CD4-positive, alpha-beta T cell (primary cell): ENCODE data around the gene BRD3OS. TPM values are rescaled to one million over a fixed set of nuclear protein-coding genes. Genes with fewer than 3 reads are reported as not detected.

Experiments
- ATAC-seq: fragments of 200-7000 bp; cut with Tn5 transposase; one replicate; pipeline ENCODE4 v1.10.0; 2022; ENCODE audit warnings: mild to moderate bottlenecking; ENCODE audit not compliant: poor library complexity
- CTCF ChIA-PET: fragments of 350-600 bp; sonication (Branson Sonifier 250); formaldehyde crosslinking; loops from one replicate; lab custom pipeline; 2021; ENCODE audit warnings: antibody characterized with exemption, inconsistent platforms; lab: Charles Lee
- POLR2A ChIA-PET: fragments of 350-600 bp; sonication (Branson Sonifier 250); formaldehyde crosslinking; loops from one replicate; lab custom pipeline; 2021; ENCODE audit warnings: antibody characterized with exemption, inconsistent platforms; lab: Charles Lee
- DNase-seq, 14 experiments: peaks; one replicate each; pipeline ENCODE4 v3.0.0-alpha.2; 2013 to 2020; ENCODE audit warnings: mixed read lengths in 2 of 14
- H3K27ac ChIP-seq, 2 donors: one replicate each; pipeline versions ENCODE4 v1.5.1 to v1.7.0; 2013; ENCODE audit warnings: low read length in 2 of 2, low read depth in 1 of 2, mild to moderate bottlenecking in 1 of 2
- H3K27me3 ChIP-seq, 2 experiments: 1 replicate in 1 of 2; 2 replicates in 1 of 2; pipeline versions ENCODE4 v1.6.1 to v1.7.0; 2013; ENCODE audit warnings: low read length in 2 of 2, control low read depth in 1 of 2, mild to moderate bottlenecking in 1 of 2, moderate library complexity in 1 of 2; ENCODE audit not compliant: insufficient read depth in 2 of 2, control insufficient read depth in 1 of 2
- H3K36me3 ChIP-seq: one replicate; pipeline ENCODE4 v1.6.1; 2013; ENCODE audit warnings: low read length, control low read depth; ENCODE audit not compliant: insufficient read depth
- H3K4me1 ChIP-seq: one replicate; pipeline ENCODE4 v1.6.1; 2013; ENCODE audit warnings: low read length, control low read depth; ENCODE audit not compliant: insufficient read depth
- H3K4me3 ChIP-seq: one replicate; pipeline ENCODE4 v1.5.1; 2013; ENCODE audit warnings: mild to moderate bottlenecking, low read length, moderate library complexity
- H3K9me3 ChIP-seq, 2 experiments: 1 replicate in 1 of 2; 2 replicates in 1 of 2; pipeline versions ENCODE4 v1.6.1 to v1.7.0; 2013; ENCODE audit warnings: low read length in 2 of 2, mild to moderate bottlenecking in 2 of 2, control low read depth in 1 of 2, moderate library complexity in 1 of 2; ENCODE audit not compliant: control insufficient read depth in 1 of 2, insufficient read depth in 1 of 2
- H3K27ac Mint-ChIP-seq: one replicate; pipeline ENCODE4 v1.8.0; 2020; ENCODE audit warnings: mixed read lengths
- H3K27me3 Mint-ChIP-seq: one replicate; pipeline ENCODE4 v1.8.0; 2021; ENCODE audit warnings: mixed read lengths
- H3K36me3 Mint-ChIP-seq: one replicate; pipeline ENCODE4 v1.8.0; 2021; ENCODE audit warnings: low read depth, mixed read lengths
- H3K4me1 Mint-ChIP-seq: one replicate; pipeline ENCODE4 v1.8.0; 2021; ENCODE audit warnings: low read depth, mixed read lengths
- H3K4me3 Mint-ChIP-seq: one replicate; pipeline ENCODE4 v1.8.0; 2020; ENCODE audit warnings: mild to moderate bottlenecking, mixed read lengths
- H3K9me3 Mint-ChIP-seq: one replicate; pipeline ENCODE4 v1.8.0; 2020; ENCODE audit warnings: mixed read lengths
- intact Hi-C, 2 experiments: fragments of 100-400 bp; cut with DNase I in 1 of 2; cut with micrococcal nuclease in 1 of 2; formaldehyde crosslinking; loops; one replicate each; pipeline versions ENCODE4 v1.15.1 to v1.9.0; 2023 to 2025; cut with DNase I, micrococcal nuclease
- total RNA-seq, 174 experiments: library from RNA in 2 of 174; stranded (reverse) in 2 of 174; gene quantifications; one replicate each; pipeline ENCODE4 v1.2.3 and lab custom pipeline; 2021 to 2026
- TF ChIP-seq, protein P1 (sequence below): fragments of 200-600 bp; IDR thresholded peaks from one replicate; pipeline ENCODE4 v1.8.0; 2022; ENCODE audit warnings: antibody characterized with exemption, mild to moderate bottlenecking

BRD3OS gene
- total RNA-seq, 2 experiments from 2014 or later = 4.0 to 4.9 TPM

DNA sequence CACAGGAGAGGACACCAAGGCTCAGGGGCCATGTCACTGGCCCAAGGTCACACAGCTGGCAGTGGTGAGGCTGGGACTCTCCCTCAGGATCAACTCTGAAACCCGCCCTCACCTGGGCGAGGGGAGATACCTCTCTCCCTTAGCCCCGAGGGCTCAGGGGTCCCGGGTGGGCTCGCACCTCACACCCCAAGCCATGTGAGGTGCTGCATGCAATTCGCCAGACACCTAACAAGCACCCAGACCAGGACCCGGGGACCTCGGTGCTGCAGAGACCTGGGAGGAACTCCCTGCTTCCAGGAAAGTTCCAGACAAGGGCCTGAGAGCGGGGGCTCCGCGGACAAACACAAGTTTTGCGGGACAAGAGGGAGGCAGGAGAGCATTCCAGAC lies 23.3 kb downstream of the BRD3OS start:
- Mint-ChIP-seq H3K4me1 (no peaks in the 10 kb centered on the region), H3K36me3 (peaks cover 46% of the 10 kb centered on the region), H3K4me3 (no peak overlapping the region), H3K27ac (no peak overlapping the region), H3K9me3 (no peaks in the 10 kb centered on the region), H3K27me3 (no peaks in the 10 kb centered on the region)
- no peak for ATAC-seq
- Histone ChIP-seq H3K9me3 (no peaks in the 10 kb centered on the region), H3K4me1 (no peaks in the 10 kb centered on the region), H3K27me3 (no peaks in the 10 kb centered on the region), H3K4me3 (no peak overlapping the region), H3K36me3 (peaks cover 76% of the 10 kb centered on the region), H3K27ac (no peak overlapping the region)
- TF ChIP-seq, protein P1, sequence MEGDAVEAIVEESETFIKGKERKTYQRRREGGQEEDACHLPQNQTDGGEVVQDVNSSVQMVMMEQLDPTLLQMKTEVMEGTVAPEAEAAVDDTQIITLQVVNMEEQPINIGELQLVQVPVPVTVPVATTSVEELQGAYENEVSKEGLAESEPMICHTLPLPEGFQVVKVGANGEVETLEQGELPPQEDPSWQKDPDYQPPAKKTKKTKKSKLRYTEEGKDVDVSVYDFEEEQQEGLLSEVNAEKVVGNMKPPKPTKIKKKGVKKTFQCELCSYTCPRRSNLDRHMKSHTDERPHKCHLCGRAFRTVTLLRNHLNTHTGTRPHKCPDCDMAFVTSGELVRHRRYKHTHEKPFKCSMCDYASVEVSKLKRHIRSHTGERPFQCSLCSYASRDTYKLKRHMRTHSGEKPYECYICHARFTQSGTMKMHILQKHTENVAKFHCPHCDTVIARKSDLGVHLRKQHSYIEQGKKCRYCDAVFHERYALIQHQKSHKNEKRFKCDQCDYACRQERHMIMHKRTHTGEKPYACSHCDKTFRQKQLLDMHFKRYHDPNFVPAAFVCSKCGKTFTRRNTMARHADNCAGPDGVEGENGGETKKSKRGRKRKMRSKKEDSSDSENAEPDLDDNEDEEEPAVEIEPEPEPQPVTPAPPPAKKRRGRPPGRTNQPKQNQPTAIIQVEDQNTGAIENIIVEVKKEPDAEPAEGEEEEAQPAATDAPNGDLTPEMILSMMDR = no peak
- POLR2A ChIA-PET = no interaction called here
- intact Hi-C loops = no loop called here
- no peak for DNase-seq
- CTCF ChIA-PET = no interaction called here

DNA sequence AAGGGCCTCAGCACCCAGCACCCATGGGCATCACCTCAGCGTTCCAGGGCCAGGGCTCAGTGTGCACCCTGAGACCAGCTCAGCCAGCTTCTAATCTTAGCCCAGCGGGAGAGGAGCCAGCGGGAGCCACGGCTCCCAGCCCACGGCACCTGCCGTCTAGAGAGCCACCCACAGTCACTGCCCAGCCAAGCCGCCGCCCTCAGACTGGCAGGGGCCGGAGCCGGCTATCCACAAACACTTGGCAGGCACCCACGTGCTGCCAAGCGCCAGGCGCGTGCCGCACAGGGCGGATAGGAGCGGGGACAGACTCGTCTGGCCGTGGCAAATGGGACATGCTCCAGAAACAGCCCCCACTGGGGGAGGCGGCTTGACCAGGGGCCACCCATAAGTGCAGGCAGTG lies 24.0 kb downstream of the BRD3OS start:
- ChIA-PET POLR2A (no interaction called here), CTCF (no interaction called here)
- Mint-ChIP-seq H3K36me3 (peaks cover 40% of the 10 kb centered on the region), H3K4me1 (no peaks in the 10 kb centered on the region), H3K27me3 (no peaks in the 10 kb centered on the region), H3K27ac (no peak overlapping the region), H3K9me3 (no peaks in the 10 kb centered on the region), H3K4me3 (no peak overlapping the region)
- intact Hi-C loops = no loop called here
- ATAC-seq = no peak
- no peaks in the 10 kb centered on the region for H3K9me3 ChIP-seq
- H3K36me3 ChIP-seq = peaks cover 77% of the 10 kb centered on the region
- DNase-seq = no peak
- H3K4me3 ChIP-seq = no peak overlapping the region
- H3K27me3 ChIP-seq = no peaks in the 10 kb centered on the region
- no peak overlapping the region for H3K27ac ChIP-seq
- H3K4me1 ChIP-seq = no peaks in the 10 kb centered on the region
- TF ChIP-seq, protein P1 = no peak

- Histone ChIP-seq H3K4me1 (peaks cover 2% of the 10 kb centered on the region), H3K36me3 (peaks cover 70% of the 10 kb centered on the region), H3K4me3 (no peak overlapping the region), H3K9me3 (no peaks in the 10 kb centered on the region), H3K27ac (no peak overlapping the region), H3K27me3 (no peaks in the 10 kb centered on the region)
- intact Hi-C loops = no loop called here
- ChIA-PET POLR2A (no interaction called here), CTCF (no interaction called here)
- ATAC-seq = no peak
- TF ChIP-seq, protein P1 = no peak
- Mint-ChIP-seq H3K9me3 (no peaks in the 10 kb centered on the region), H3K27ac (no peak overlapping the region), H3K4me1 (no peaks in the 10 kb centered on the region), H3K4me3 (no peak overlapping the region), H3K36me3 (peaks cover 33% of the 10 kb centered on the region), H3K27me3 (no peaks in the 10 kb centered on the region)
- no peak for DNase-seq
Measured at GRCh38 chr9:134049772-134050588, 24.7 kb downstream of the BRD3OS start.
